HepG2 (cell line): Measurements from ENCODE around the gene KLRC4. TPM values are rescaled to one million over a fixed set of nuclear protein-coding genes. Genes with fewer than 3 reads are reported as not detected.

Source experiments
- ARID2 ChIP-seq: sonication (generic); formaldehyde crosslinking; IDR thresholded peaks from 2 replicates; pipeline ENCODE4 v1.8.1; 2022; ENCODE audit warnings: mild to moderate bottlenecking, missing genetic modification reagents, borderline replicate concordance
- ELF1 ChIP-seq: sonication (generic); formaldehyde crosslinking; IDR thresholded peaks from 2 replicates; pipeline ENCODE4 v1.4.0; 2020; ENCODE audit warnings: missing genetic modification reagents
- GATAD2A ChIP-seq: IDR thresholded peaks from 2 replicates; pipeline ENCODE4 v1.6.1; 2016
- GLI4 ChIP-seq: sonication (generic); formaldehyde crosslinking; IDR thresholded peaks from 2 replicates; pipeline ENCODE4 v1.5.1; 2020; ENCODE audit warnings: missing genetic modification reagents, mild to moderate bottlenecking, moderate library complexity, borderline replicate concordance
- IKZF4 ChIP-seq: sonication (generic); formaldehyde crosslinking; IDR thresholded peaks from 2 replicates; pipeline ENCODE4 v1.5.1; 2020; ENCODE audit warnings: borderline replicate concordance, mild to moderate bottlenecking, low read depth, missing genetic modification reagents; ENCODE audit errors: not compliant biosample characterization
- JUN ChIP-seq: sonication (generic); formaldehyde crosslinking; IDR thresholded peaks from 2 replicates; pipeline ENCODE4 v1.4.0; 2020; ENCODE audit warnings: mild to moderate bottlenecking, missing genetic modification reagents
- KLF12 ChIP-seq: sonication (generic); formaldehyde crosslinking; IDR thresholded peaks from 2 replicates; pipeline ENCODE4 v1.4.0; 2020; ENCODE audit warnings: missing genetic modification reagents, borderline replicate concordance
- MED1 ChIP-seq: sonication (generic); formaldehyde crosslinking; IDR thresholded peaks from 2 replicates; pipeline ENCODE4 v1.4.0; 2020; ENCODE audit warnings: missing genetic modification reagents
- NFIC ChIP-seq: IDR thresholded peaks from 2 replicates; pipeline ENCODE4 v1.6.1; 2012; ENCODE audit warnings: mild to moderate bottlenecking, low read length, inconsistent platforms
- PHF5A ChIP-seq: IDR thresholded peaks from one replicate; pipeline ENCODE4 v1.6.1; 2018; ENCODE audit warnings: low read depth, missing genetic modification reagents; ENCODE audit not compliant: unreplicated experiment
- PREB ChIP-seq: sonication (generic); formaldehyde crosslinking; IDR thresholded peaks from 2 replicates; pipeline ENCODE4 v1.4.0; 2020; ENCODE audit warnings: missing genetic modification reagents
- RFX5 ChIP-seq: IDR thresholded peaks from 2 replicates; pipeline ENCODE4 v1.6.1; 2011; ENCODE audit warnings: low read depth, low read length, improper control_type of control experiment
- RXRA ChIP-seq: sonication (generic); formaldehyde crosslinking; IDR thresholded peaks from 2 replicates; pipeline ENCODE4 v1.5.1; 2020; ENCODE audit warnings: missing genetic modification reagents
- SMYD3 ChIP-seq: sonication (generic); formaldehyde crosslinking; IDR thresholded peaks from 2 replicates; pipeline ENCODE4 v1.8.1; 2023; ENCODE audit warnings: mild to moderate bottlenecking, missing genetic modification reagents
- SRSF9 ChIP-seq: fragments of 200-400 bp; formaldehyde crosslinking; IDR thresholded peaks from 2 replicates; pipeline ENCODE4 v1.6.1; 2018; ENCODE audit warnings: borderline replicate concordance, mild to moderate bottlenecking, low read depth, low read length; ENCODE audit not compliant: insufficient read depth, poor library complexity, severe bottlenecking
- YY1 ChIP-seq: IDR thresholded peaks from 2 replicates; pipeline ENCODE4 v1.6.1; 2011; ENCODE audit warnings: low read length, low read depth, moderate library complexity, mild to moderate bottlenecking; ENCODE audit not compliant: insufficient read depth, insufficient replicate concordance
- ZFP36 ChIP-seq: fragments of 150-350 bp; IDR thresholded peaks from 2 replicates; pipeline ENCODE4 v1.6.1; 2018; ENCODE audit warnings: borderline replicate concordance, low read length, low read depth; ENCODE audit not compliant: partially characterized antibody
- ZFY ChIP-seq: sonication (generic); formaldehyde crosslinking; IDR thresholded peaks from 2 replicates; pipeline ENCODE4 v1.4.0; 2020; ENCODE audit warnings: missing genetic modification reagents
- ZNF251 ChIP-seq: sonication (generic); formaldehyde crosslinking; IDR thresholded peaks from 2 replicates; pipeline ENCODE4 v1.9.0; 2021; ENCODE audit warnings: mild to moderate bottlenecking, missing genetic modification reagents
- ZNF296 ChIP-seq: sonication (generic); formaldehyde crosslinking; conservative IDR thresholded peaks from 2 replicates; pipeline ENCODE4 v1.5.0; 2020; ENCODE audit warnings: mild to moderate bottlenecking, missing genetic modification reagents
- ZNF547 ChIP-seq: sonication (generic); formaldehyde crosslinking; IDR thresholded peaks from 2 replicates; pipeline ENCODE4 v1.5.1; 2020; ENCODE audit warnings: mild to moderate bottlenecking, missing genetic modification reagents
- ZNF607 ChIP-seq: sonication (generic); formaldehyde crosslinking; IDR thresholded peaks from 2 replicates; pipeline ENCODE4 v1.5.1; 2020; ENCODE audit warnings: missing genetic modification reagents, mild to moderate bottlenecking, borderline replicate concordance
- ZNF782 ChIP-seq: sonication (generic); formaldehyde crosslinking; IDR thresholded peaks from 2 replicates; pipeline ENCODE4 v1.4.0; 2020; ENCODE audit warnings: missing genetic modification reagents, mild to moderate bottlenecking, borderline replicate concordance
- polyA plus RNA-seq, 8 experiments: library from polyadenylated mRNA; depleted of rRNA in 3 of 8; stranded (reverse) in 7 of 8; unstranded in 1 of 8; fragments of >200 nt; fragmentation: Illumina TruSeq in 4 of 8; extraction: Trizol in 4 of 8; gene quantifications; 2 replicates each; pipeline versions ENCODE4 v1.2.1 to v1.2.3, GENCODE V29; 2011 to 2016; ENCODE audit warnings: low read depth in 4 of 8, missing spikeins in 1 of 8, mixed read lengths in 1 of 8; ENCODE audit not compliant: insufficient read depth in 1 of 8
- total RNA-seq, 5 experiments: library from RNA; depleted of rRNA; stranded (reverse); fragments of >200 nt; fragmentation: Illumina TruSeq; extraction: Trizol; gene quantifications; 2 replicates each; pipeline ENCODE4 v1.2.3, GENCODE V29; 2016; ENCODE audit warnings: low read depth in 1 of 5
- TF ChIP-seq, protein P1 (sequence below): sonication (generic); formaldehyde crosslinking; IDR thresholded peaks from 2 replicates; pipeline ENCODE4 v1.4.0; 2020; ENCODE audit warnings: low read depth, missing genetic modification reagents
- TF ChIP-seq, protein P2 (sequence below): IDR thresholded peaks from 2 replicates; pipeline ENCODE4 v1.6.1; 2016; ENCODE audit warnings: mild to moderate bottlenecking, missing biosample characterization, missing genetic modification reagents

The KLRC4 gene
- total and polyA plus RNA-seq, 2 of the 13 experiments (the other 11 are each of a cell fraction or from before 2014, with no cell fraction given): 0.09 TPM; not detected in 1

GRCh38 chr12:10363914-10364814 lies 45.4 kb downstream of the KLRC4 start (continued):
- TF ChIP-seq JUN (CRISPR knock-in tag) (0 out of 2 replicates have a peak, but pooled peaks have one; percentile 49), ZNF782 (CRISPR knock-in tag) (no peak), ZNF547 (no peak), SRSF9 (no peak), GATAD2A (CRISPR knock-in tag) (no peak; the same call in 1 of the 2 replicates), IKZF4 (CRISPR knock-in tag) (peak; percentile 73), ZNF607 (CRISPR knock-in tag) (0 out of 2 replicates have a peak, but pooled peaks have one; percentile 24), RXRA (0 out of 2 replicates have a peak, but pooled peaks have one; percentile 15), ARID2 (0 out of 2 replicates have a peak, but pooled peaks have one; percentile 30), PREB (CRISPR knock-in tag) (no peak), ZFP36 (no peak), MED1 (0 out of 2 replicates have a peak, but pooled peaks have one; percentile 12), ZFY (CRISPR knock-in tag) (peak; percentile 53), KLF12 (CRISPR knock-in tag) (no peak), YY1 (no peak), RFX5 (no peak), ZNF251 (CRISPR knock-in tag) (no peak), PHF5A (CRISPR knock-in tag) (no peak), ZNF296 (CRISPR knock-in tag) (no peak), SMYD3 (CRISPR knock-in tag) (no peak), NFIC (no peak), ELF1 (CRISPR knock-in tag) (0 out of 2 replicates have a peak, but pooled peaks have one; percentile 28), GLI4 (peak; percentile 56; the same call in 1 of the 2 replicates)
- TF ChIP-seq, protein P1, sequence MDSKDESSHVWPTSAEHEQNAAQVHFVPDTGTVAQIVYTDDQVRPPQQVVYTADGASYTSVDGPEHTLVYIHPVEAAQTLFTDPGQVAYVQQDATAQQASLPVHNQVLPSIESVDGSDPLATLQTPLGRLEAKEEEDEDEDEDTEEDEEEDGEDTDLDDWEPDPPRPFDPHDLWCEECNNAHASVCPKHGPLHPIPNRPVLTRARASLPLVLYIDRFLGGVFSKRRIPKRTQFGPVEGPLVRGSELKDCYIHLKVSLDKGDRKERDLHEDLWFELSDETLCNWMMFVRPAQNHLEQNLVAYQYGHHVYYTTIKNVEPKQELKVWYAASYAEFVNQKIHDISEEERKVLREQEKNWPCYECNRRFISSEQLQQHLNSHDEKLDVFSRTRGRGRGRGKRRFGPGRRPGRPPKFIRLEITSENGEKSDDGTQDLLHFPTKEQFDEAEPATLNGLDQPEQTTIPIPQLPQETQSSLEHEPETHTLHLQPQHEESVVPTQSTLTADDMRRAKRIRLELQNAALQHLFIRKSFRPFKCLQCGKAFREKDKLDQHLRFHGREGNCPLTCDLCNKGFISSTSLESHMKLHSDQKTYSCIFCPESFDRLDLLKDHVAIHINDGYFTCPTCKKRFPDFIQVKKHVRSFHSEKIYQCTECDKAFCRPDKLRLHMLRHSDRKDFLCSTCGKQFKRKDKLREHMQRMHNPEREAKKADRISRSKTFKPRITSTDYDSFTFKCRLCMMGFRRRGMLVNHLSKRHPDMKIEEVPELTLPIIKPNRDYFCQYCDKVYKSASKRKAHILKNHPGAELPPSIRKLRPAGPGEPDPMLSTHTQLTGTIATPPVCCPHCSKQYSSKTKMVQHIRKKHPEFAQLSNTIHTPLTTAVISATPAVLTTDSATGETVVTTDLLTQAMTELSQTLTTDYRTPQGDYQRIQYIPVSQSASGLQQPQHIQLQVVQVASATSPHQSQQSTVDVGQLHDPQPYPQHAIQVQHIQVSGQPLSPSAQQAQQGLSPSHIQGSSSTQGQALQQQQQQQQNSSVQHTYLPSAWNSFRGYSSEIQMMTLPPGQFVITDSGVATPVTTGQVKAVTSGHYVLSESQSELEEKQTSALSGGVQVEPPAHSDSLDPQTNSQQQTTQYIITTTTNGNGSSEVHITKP: peak; percentile 37; the same call in 1 of the 2 replicates
- TF ChIP-seq, protein P2, sequence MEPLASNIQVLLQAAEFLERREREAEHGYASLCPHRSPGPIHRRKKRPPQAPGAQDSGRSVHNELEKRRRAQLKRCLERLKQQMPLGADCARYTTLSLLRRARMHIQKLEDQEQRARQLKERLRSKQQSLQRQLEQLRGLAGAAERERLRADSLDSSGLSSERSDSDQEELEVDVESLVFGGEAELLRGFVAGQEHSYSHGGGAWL (CRISPR knock-in tag): 0 out of 2 replicates have a peak, but pooled peaks have one; percentile 39
